ENCODE measurements around the gene OLFML2B. TPM values are rescaled to one million over a fixed set of nuclear protein-coding genes. Genes with fewer than 3 reads are reported as not detected.

The OLFML2B gene
- total RNA-seq, 1 experiment from 2014 or later, result 0.43 TPM

DNA sequence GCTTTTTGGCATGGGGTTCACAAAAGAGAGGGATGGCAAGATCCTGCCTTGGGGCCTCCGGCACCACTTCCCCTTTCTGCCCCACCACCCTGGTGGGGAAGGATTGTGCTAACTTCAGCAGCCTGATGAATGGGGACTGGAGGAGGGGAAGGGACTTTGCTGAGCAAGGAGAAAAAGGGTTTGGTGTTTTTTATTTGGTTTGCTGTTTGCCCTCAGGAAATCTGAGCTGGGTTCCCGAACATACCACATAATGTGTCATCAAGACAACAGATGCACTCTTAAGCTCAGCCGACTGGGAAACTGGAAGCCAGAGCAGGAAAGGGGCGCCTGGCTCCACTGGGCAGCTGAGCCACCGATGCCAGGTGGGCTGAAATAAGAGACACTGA, 19.8 kb downstream of the OLFML2B start:
- Histone ChIP-seq H3K4me1 (no peaks in the 10 kb centered on the region), H3K27me3 (replicated peaks; ENCODE audit: control insufficient read depth, insufficient read depth, low read length) (no peaks in the 10 kb centered on the region; the same call in none of the 2 replicates), H3K9me3 (no peaks in the 10 kb centered on the region), H3K36me3 (ENCODE audit: control insufficient read depth, insufficient read depth, low read length) (no peaks in the 10 kb centered on the region), H3K4me3 (ENCODE audit: low read depth, low read length) (no peak overlapping the region)
- no peak overlapping the region for H3K27ac Mint-ChIP-seq (ENCODE audit: unreplicated experiment)
- intact Hi-C loops (cut with micrococcal nuclease; ENCODE audit: unreplicated experiment), result no loop called here
- H3K36me3 Mint-ChIP-seq (ENCODE audit: insufficient read depth, unreplicated experiment), result no peaks in the 10 kb centered on the region
- no TSS peak for BruUV-seq (replicated peaks)
- ChIA-PET CTCF (no interaction called here), POLR2A (no interaction called here)
- no peaks in the 10 kb centered on the region for H3K9me3 Mint-ChIP-seq (ENCODE audit: unreplicated experiment)
- no peak overlapping the region for H3K4me3 Mint-ChIP-seq (ENCODE audit: unreplicated experiment)
- peaks cover 4% of the 10 kb centered on the region for H3K27me3 Mint-ChIP-seq (ENCODE audit: insufficient read depth, unreplicated experiment)
- DNase-seq, result no peak
- TF ChIP-seq, protein P1, sequence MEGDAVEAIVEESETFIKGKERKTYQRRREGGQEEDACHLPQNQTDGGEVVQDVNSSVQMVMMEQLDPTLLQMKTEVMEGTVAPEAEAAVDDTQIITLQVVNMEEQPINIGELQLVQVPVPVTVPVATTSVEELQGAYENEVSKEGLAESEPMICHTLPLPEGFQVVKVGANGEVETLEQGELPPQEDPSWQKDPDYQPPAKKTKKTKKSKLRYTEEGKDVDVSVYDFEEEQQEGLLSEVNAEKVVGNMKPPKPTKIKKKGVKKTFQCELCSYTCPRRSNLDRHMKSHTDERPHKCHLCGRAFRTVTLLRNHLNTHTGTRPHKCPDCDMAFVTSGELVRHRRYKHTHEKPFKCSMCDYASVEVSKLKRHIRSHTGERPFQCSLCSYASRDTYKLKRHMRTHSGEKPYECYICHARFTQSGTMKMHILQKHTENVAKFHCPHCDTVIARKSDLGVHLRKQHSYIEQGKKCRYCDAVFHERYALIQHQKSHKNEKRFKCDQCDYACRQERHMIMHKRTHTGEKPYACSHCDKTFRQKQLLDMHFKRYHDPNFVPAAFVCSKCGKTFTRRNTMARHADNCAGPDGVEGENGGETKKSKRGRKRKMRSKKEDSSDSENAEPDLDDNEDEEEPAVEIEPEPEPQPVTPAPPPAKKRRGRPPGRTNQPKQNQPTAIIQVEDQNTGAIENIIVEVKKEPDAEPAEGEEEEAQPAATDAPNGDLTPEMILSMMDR (IDR thresholded peaks at IDR 0.05; ENCODE audit: insufficient read depth in 1 of 2, low read depth in 1 of 2, low read length in 1 of 2, severe bottlenecking in 1 of 2, unreplicated experiment in 1 of 2), result no peak
- H3K4me1 Mint-ChIP-seq (ENCODE audit: low read depth, unreplicated experiment), result no peaks in the 10 kb centered on the region

DNA sequence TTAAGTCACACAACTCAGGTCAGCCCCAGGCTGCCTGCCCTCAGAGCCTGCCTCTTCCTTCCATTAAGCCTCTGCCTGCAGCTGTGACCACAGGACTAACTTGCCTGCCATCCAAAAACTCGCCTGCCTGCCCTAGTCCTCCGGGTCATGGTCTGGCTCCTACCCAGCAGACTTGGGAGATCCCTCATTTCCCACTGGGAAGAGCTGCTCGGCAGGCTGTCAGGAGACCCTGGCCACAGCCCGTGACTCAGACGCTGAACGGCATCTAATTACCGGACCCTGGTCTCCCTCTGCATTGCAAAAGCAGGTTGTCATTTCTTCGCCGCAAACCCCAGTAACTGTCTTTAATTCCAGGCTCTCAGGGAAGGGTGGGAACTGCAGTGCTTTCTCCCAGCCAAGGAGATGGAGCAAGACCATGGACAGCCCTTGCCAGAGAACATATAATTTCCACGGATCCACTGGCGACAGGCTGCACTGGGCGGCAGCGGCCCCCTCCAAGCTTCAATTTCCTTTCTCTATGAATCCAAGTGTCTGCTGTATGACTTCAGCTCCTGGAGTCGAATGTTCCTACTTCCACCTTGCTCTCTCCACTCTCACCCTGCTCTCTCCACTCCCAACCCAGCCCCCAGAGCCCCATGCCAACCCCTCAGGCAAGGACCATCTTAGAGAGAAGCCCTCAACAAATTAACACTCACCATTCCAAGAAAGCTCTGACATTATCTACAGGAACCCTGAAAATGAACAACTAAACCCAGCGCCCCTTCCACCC, 20.4 kb downstream of the OLFML2B start:
- H3K9me3 ChIP-seq, result no peaks in the 10 kb centered on the region
- no TSS peak for BruUV-seq (replicated peaks)
- H3K4me3 ChIP-seq (ENCODE audit: low read depth, low read length), result no peak overlapping the region
- TF ChIP-seq, protein P1 (IDR thresholded peaks at IDR 0.05; ENCODE audit: insufficient read depth in 1 of 2, low read depth in 1 of 2, low read length in 1 of 2, severe bottlenecking in 1 of 2, unreplicated experiment in 1 of 2), result no peak
- CTCF ChIA-PET, result no interaction called here
- H3K36me3 ChIP-seq (ENCODE audit: control insufficient read depth, insufficient read depth, low read length), result no peaks in the 10 kb centered on the region
- Mint-ChIP-seq H3K4me1 (ENCODE audit: low read depth, unreplicated experiment) (no peaks in the 10 kb centered on the region), H3K27me3 (ENCODE audit: insufficient read depth, unreplicated experiment) (peaks cover 4% of the 10 kb centered on the region), H3K36me3 (ENCODE audit: insufficient read depth, unreplicated experiment) (no peaks in the 10 kb centered on the region), H3K4me3 (ENCODE audit: unreplicated experiment) (no peak overlapping the region), H3K27ac (ENCODE audit: unreplicated experiment) (no peak overlapping the region), H3K9me3 (ENCODE audit: unreplicated experiment) (no peaks in the 10 kb centered on the region)
- DNase-seq, result no peak
- no peaks in the 10 kb centered on the region for H3K4me1 ChIP-seq
- POLR2A ChIA-PET, result no interaction called here
- intact Hi-C loops (cut with micrococcal nuclease; ENCODE audit: unreplicated experiment), result no loop called here
- no peaks in the 10 kb centered on the region; the same call in none of the 2 replicates for H3K27me3 ChIP-seq (replicated peaks; ENCODE audit: control insufficient read depth, insufficient read depth, low read length)

DNA sequence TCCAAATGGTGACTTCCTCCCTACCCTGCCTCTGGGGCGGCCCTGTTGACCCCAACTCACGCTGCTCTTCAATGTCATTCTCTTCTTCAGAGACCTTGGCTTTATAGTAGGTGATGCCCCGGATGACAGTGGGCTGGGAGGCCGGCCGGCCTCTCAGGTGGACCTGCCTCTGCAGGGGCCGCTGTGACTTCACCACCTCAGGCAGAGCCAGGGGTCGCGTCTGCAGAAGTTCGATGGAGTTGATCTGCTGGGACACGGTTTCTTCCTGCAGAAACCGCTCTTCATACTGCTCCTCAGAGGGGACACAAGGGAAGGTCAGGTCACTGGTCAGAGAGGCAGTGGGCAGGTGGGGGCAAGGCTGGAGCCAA, 23.6 kb downstream of the OLFML2B start:
- H3K4me1 ChIP-seq, result no peaks in the 10 kb centered on the region
- no peak for DNase-seq
- H3K9me3 ChIP-seq, result no peaks in the 10 kb centered on the region
- peaks cover 3% of the 10 kb centered on the region for H3K27me3 Mint-ChIP-seq (ENCODE audit: insufficient read depth, unreplicated experiment)
- no peak overlapping the region for H3K4me3 Mint-ChIP-seq (ENCODE audit: unreplicated experiment)
- H3K4me3 ChIP-seq (ENCODE audit: low read depth, low read length), result no peak overlapping the region
- H3K4me1 Mint-ChIP-seq (ENCODE audit: low read depth, unreplicated experiment), result no peaks in the 10 kb centered on the region
- H3K27me3 ChIP-seq (replicated peaks; ENCODE audit: control insufficient read depth, insufficient read depth, low read length), result no peaks in the 10 kb centered on the region; the same call in 1 of the 2 replicates
- intact Hi-C loops (cut with micrococcal nuclease; ENCODE audit: unreplicated experiment), result no loop called here
- H3K9me3 Mint-ChIP-seq (ENCODE audit: unreplicated experiment), result no peaks in the 10 kb centered on the region
- no peaks in the 10 kb centered on the region for H3K36me3 ChIP-seq (ENCODE audit: control insufficient read depth, insufficient read depth, low read length)
- BruUV-seq (replicated peaks), result no TSS peak
- POLR2A ChIA-PET, result no interaction called here
- no peak overlapping the region for H3K27ac Mint-ChIP-seq (ENCODE audit: unreplicated experiment)
- no peaks in the 10 kb centered on the region for H3K36me3 Mint-ChIP-seq (ENCODE audit: insufficient read depth, unreplicated experiment)
- TF ChIP-seq, protein P1 (IDR thresholded peaks at IDR 0.05; ENCODE audit: insufficient read depth in 1 of 2, low read depth in 1 of 2, low read length in 1 of 2, severe bottlenecking in 1 of 2, unreplicated experiment in 1 of 2), result no peak
- CTCF ChIA-PET, result interaction anchor here (1.1 kb wide), 1 partner anchor 37 kb away, joined by 3 read pairs; no protein-coding TSS in a partner anchor

All from Caco-2 (cell line).